Measurements from ENCODE around the gene WFDC1.

- TF ChIP-seq, protein P1, sequence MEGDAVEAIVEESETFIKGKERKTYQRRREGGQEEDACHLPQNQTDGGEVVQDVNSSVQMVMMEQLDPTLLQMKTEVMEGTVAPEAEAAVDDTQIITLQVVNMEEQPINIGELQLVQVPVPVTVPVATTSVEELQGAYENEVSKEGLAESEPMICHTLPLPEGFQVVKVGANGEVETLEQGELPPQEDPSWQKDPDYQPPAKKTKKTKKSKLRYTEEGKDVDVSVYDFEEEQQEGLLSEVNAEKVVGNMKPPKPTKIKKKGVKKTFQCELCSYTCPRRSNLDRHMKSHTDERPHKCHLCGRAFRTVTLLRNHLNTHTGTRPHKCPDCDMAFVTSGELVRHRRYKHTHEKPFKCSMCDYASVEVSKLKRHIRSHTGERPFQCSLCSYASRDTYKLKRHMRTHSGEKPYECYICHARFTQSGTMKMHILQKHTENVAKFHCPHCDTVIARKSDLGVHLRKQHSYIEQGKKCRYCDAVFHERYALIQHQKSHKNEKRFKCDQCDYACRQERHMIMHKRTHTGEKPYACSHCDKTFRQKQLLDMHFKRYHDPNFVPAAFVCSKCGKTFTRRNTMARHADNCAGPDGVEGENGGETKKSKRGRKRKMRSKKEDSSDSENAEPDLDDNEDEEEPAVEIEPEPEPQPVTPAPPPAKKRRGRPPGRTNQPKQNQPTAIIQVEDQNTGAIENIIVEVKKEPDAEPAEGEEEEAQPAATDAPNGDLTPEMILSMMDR (IDR thresholded peaks at IDR 0.05) = no peak
- TF ChIP-seq EZH2 (IDR thresholded peaks at IDR 0.05) (no peak), EZH2phosphoT487 (IDR thresholded peaks at IDR 0.05) (no peak)
Measured at GRCh38 chr16:84331998-84332780, 37.5 kb downstream of the WFDC1 start.

All from neural progenitor cell (in vitro differentiated cells).